HCT116 (cell line): ENCODE data around the gene OR4D2.

Experiments used
- CTCF ChIP-seq, 3 experiments: fragments of 200-600 bp in 1 of 3; sonication (generic) in 1 of 3; IDR thresholded peaks in 2 of 3; conservative IDR thresholded peaks in 1 of 3; 2 replicates each; pipeline ENCODE4 v1.5.1; 2012 to 2017; ENCODE audit warnings: low read depth in 2 of 3, low read length in 2 of 3, antibody characterized with exemption in 1 of 3, borderline replicate concordance in 1 of 3, control low read depth in 1 of 3, mild to moderate bottlenecking in 1 of 3, mixed read lengths in 1 of 3, mixed run types in 1 of 3, moderate library complexity in 1 of 3; ENCODE audit not compliant: insufficient read depth in 1 of 3
- EZH2 ChIP-seq: fragments of 200-600 bp; sonication (generic); IDR thresholded peaks from 2 replicates; pipeline ENCODE4 v1.6.1; 2017; ENCODE audit warnings: antibody characterized with exemption, mixed run types
- POLR2AphosphoS5 ChIP-seq: IDR thresholded peaks from 2 replicates; pipeline ENCODE4 v1.6.1; 2011; ENCODE audit warnings: mild to moderate bottlenecking, low read depth, low read length, moderate library complexity
- REST ChIP-seq: IDR thresholded peaks from 2 replicates; pipeline ENCODE4 v1.6.1; 2012; ENCODE audit warnings: low read depth

- TF ChIP-seq CTCF (IDR thresholded peaks at IDR 0.05 in 2 of 3, conservative IDR thresholded peaks at IDR 0.05 in 1 of 3; ENCODE audit: borderline replicate concordance in 1 of 3, insufficient read depth in 1 of 3, low read depth in 2 of 3, low read length in 2 of 3) (no peak), POLR2AphosphoS5 (no peak), REST (no peak), EZH2 (no peak)
Measured at GRCh38 chr17:58170622-58171021, 3.8 kb downstream of the OR4D2 start.
